Right lobe of liver (tissue), 4 donors: ENCODE measurements around the gene RNF8.

Source experiments
- POLR2A ChIP-seq: fragments of 450-650 bp; IDR thresholded peaks from one replicate; pipeline ENCODE4 v1.6.1; 2017; ENCODE audit warnings: antibody characterized with exemption, mild to moderate bottlenecking
- TF ChIP-seq, protein P1 (sequence below), 4 donors: fragments of 200-600 bp in 3 of 4; fragments of 450-650 bp in 1 of 4; IDR thresholded peaks; one replicate each; pipeline versions ENCODE4 v1.5.1 to v1.8.0; 2016 to 2022; ENCODE audit warnings: antibody characterized with exemption in 4 of 4, mild to moderate bottlenecking in 2 of 4
- donor health status: DM: no; HTN: no; CAD: no.
- donor health status: DM: no; HTN: no; CAD: no.
- donor health status: DM: no; HTN: yes; CAD: no.

DNA sequence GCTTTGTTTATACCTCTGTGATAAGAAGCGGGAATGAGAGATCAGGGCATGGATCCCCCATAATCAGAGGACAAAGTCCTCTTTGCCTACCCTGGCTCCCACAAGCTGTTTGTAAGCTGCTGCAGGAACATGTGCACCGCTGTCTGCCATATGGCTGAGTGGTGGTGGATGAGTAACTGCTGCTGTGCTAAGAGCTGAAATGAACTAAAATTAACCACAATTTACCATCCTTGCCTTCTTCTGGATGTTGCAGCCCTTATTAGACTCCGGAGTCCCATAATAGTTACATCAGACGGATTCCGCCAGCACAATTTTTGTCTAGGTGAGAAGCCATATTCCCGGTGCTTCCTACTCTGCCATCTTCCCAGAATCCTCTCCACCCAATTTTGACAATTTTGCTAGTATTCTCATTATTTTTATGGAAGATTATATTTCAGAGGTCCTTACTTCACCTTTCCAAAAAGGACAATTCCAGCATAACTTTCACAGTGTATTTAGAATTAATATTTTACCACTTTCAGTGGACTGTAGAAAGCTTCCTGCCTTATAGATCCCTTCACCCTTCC, 73.2 kb downstream of the RNF8 start:
- TF ChIP-seq, protein P1, sequence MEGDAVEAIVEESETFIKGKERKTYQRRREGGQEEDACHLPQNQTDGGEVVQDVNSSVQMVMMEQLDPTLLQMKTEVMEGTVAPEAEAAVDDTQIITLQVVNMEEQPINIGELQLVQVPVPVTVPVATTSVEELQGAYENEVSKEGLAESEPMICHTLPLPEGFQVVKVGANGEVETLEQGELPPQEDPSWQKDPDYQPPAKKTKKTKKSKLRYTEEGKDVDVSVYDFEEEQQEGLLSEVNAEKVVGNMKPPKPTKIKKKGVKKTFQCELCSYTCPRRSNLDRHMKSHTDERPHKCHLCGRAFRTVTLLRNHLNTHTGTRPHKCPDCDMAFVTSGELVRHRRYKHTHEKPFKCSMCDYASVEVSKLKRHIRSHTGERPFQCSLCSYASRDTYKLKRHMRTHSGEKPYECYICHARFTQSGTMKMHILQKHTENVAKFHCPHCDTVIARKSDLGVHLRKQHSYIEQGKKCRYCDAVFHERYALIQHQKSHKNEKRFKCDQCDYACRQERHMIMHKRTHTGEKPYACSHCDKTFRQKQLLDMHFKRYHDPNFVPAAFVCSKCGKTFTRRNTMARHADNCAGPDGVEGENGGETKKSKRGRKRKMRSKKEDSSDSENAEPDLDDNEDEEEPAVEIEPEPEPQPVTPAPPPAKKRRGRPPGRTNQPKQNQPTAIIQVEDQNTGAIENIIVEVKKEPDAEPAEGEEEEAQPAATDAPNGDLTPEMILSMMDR (IDR thresholded peaks at IDR 0.05): no peak
- TF ChIP-seq POLR2A: no peak
